K562 treated with DMSO at 1 percent for 12 hours (cell line): Measurements from ENCODE around the gene CEACAM21. TPM values are rescaled to one million over a fixed set of nuclear protein-coding genes. Genes with fewer than 3 reads are reported as not detected.

Experiments
- total RNA-seq: library from RNA; unstranded; fragments of 300-600 nt; gene quantifications from 2 replicates; pipeline ENCODE4 v1.2.3, GENCODE V29; 2022; ENCODE audit not compliant: insufficient read depth

Gene CEACAM21
- 1.4 and 1.6 TPM in 2 replicates for total RNA-seq

GRCh38 chr19:41575998-41576397, at the start of gene CEACAM21:
Gene CEACAM21, plus strand, starts transcription at chr19:41576166. Its CDS starts 109 bp downstream, at chr19:41576275.

GRCh38 chr19:41626877-41627276, 50.9 kb downstream of the CEACAM21 start, which contains the start of gene CEACAM4:
Gene CEACAM4, minus strand, starts transcription at chr19:41627074. Its CDS starts 111 bp downstream, at chr19:41626963.

Other genes starting within 250 kb of the CEACAM21 start
- 110 and 167 TPM in 2 replicates for gene TGFB1, start 222.2 kb upstream of the CEACAM21 start, total RNA-seq
- 6.0 and 11.1 TPM in 2 replicates for gene B9D2, start 212.0 kb upstream of the CEACAM21 start, total RNA-seq
- 3.5 and 8.5 TPM in 2 replicates for gene TMEM91, start 199.6 kb upstream of the CEACAM21 start, total RNA-seq
- gene EXOSC5, start 178.8 kb upstream of the CEACAM21 start, total RNA-seq, result 24.0 and 41.4 TPM in 2 replicates
- 49.9 and 53.6 TPM in 2 replicates for gene BCKDHA, start 178.3 kb upstream of the CEACAM21 start, total RNA-seq
- gene B3GNT8, start 148.8 kb upstream of the CEACAM21 start, total RNA-seq, result 7.2 and 7.6 TPM in 2 replicates
- 56.0 and 67.7 TPM in 2 replicates for gene DMAC2, start 136.3 kb upstream of the CEACAM21 start, total RNA-seq
- gene ERICH4, start 133.0 kb upstream of the CEACAM21 start, total RNA-seq, result not detected in 2 replicates
- gene CEACAM4, start 50.9 kb downstream of the CEACAM21 start, total RNA-seq, result not detected in 2 replicates
- not detected in 2 replicates for gene CEACAM7, start 112.1 kb downstream of the CEACAM21 start, total RNA-seq
- gene CEACAM5, start 132.5 kb downstream of the CEACAM21 start, total RNA-seq, result not detected in 2 replicates
- not detected in 2 replicates for gene CEACAM6, start 179.4 kb downstream of the CEACAM21 start, total RNA-seq
- not detected in 2 replicates for gene CEACAM3, start 220.4 kb downstream of the CEACAM21 start, total RNA-seq